Left ventricle myocardium superior (tissue), 1 donor: Measurements from ENCODE around the gene DRGX. TPM values are rescaled to one million over a fixed set of nuclear protein-coding genes. Genes with fewer than 3 reads are reported as not detected.

Experiments used
- ATAC-seq: fragments of 200-7000 bp; cut with Tn5 transposase; one replicate; pipeline ENCODE4 v1.9.1; 2020; ENCODE audit warnings: mild to moderate bottlenecking, moderate library complexity
- DNase-seq: peaks from one replicate; pipeline ENCODE4 v3.0.0-alpha.2; 2020
- intact Hi-C: fragments of 100-400 bp; cut with micrococcal nuclease; formaldehyde crosslinking; loops from one replicate; pipeline ENCODE4 v1.11.0; 2022
- total RNA-seq: library from RNA; stranded (reverse); fragmentation: NEBNext Ultra II Directional; extraction: Animal tissue kit (Norgen Biotek cat#: 25700); gene quantifications from one replicate; pipeline ENCODE4 v1.2.1, GENCODE V29; 2021
- donor health status: DM: no; HTN: yes; CAD: no; lungs with severe emphysema.

The DRGX gene
- total RNA-seq, 1 donor from 2014 or later = not detected

- no peak for ATAC-seq
- DNase-seq = no peak
- intact Hi-C loops = loop anchor here (10.0 kb wide), 1 partner anchor 105 kb away; no protein-coding TSS in a partner anchor
Observed at GRCh38 chr10:49409755-49410154, 13.9 kb upstream of the DRGX start.

DNA sequence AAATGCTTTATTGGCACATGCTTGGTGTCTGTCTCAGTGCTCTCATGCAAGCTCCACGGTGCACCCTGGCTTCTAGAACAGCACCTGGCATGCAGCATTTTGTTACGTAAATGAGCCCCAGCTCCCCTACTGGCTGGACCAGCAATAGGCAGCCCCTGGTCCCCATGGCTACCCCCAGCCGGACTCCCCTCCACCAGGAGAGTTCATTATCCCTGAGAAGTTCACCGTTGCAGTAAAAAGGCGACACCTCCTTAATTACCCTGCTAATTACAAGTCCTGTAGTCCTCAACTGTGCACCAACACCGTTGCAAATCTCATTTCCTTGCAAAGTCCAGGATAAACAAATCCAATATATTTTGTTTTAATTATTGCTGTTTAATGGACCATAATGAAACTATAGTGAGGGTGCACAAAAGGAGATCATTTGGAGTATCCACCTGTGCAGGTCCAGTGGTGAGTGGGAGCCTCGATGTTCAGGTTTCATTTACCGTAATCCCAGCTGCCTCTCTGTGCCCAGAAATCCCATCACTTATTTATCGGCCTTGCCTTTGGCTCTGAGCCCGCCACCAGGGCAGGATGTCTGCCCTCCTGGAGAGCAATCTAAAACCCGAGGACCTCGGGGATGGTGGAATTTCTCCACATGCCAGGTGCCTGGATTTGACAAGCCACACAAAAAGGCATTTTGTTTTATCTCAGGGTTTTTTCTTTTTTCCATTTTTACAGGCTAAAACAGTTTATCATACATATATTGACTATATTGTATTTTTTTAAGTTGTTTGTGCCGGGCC, 12.8 kb upstream of the DRGX start:
- intact Hi-C loops = loop anchor here (10.0 kb wide), 1 partner anchor 106 kb away; no protein-coding TSS in a partner anchor
- no peak for ATAC-seq
- no peak for DNase-seq

GRCh38 chr10:49407552-49408137, 11.8 kb upstream of the DRGX start:
- ATAC-seq = peak; percentile 78
- intact Hi-C loops = loop anchor here (10.0 kb wide), 1 partner anchor 107 kb away; no protein-coding TSS in a partner anchor
- peak; percentile 89 for DNase-seq

- DNase-seq (no peak), ATAC-seq (no peak)
- intact Hi-C loops = loop anchor here (10.0 kb wide), 1 partner anchor 108 kb away; no protein-coding TSS in a partner anchor
Observed at GRCh38 chr10:49407151-49407550, 11.3 kb upstream of the DRGX start.

- no peak for ATAC-seq
Observed at GRCh38 chr10:49404321-49404878, 8.5 kb upstream of the DRGX start.

GRCh38 chr10:49403363-49403762, 7.5 kb upstream of the DRGX start:
- DNase-seq = no peak
- intact Hi-C loops = loop anchor here (10.0 kb wide), 1 partner anchor 111 kb away; no protein-coding TSS in a partner anchor
- ATAC-seq = no peak

More at GRCh38 chr10:49404321-49404878, 8.5 kb upstream of the DRGX start:
- DNase-seq = no peak
- intact Hi-C loops = loop anchor here (10.0 kb wide), 1 partner anchor 110 kb away; no protein-coding TSS in a partner anchor

DNA sequence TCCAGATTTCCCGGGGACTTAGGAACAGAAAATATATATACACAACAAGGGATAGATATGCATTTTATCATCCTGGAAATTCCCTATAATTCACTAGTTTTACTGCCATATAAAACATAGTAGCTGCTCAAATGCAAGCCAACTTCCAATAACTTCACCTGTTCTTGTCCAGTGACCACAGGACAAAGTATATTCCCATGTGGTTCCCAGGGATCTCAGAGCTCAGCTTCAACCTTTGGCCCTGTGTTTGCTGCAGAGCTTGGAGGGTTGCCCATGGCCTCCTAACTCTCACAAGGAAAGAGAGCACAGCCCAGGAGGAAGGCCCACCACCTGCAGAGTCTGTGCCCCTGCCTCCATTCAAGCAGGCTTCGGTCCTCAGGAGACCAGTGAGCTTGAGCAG, 4.5 kb upstream of the DRGX start:
- intact Hi-C loops = loop anchor here (10.0 kb wide), 1 partner anchor 114 kb away; no protein-coding TSS in a partner anchor
- DNase-seq (no peak), ATAC-seq (no peak)

DNA sequence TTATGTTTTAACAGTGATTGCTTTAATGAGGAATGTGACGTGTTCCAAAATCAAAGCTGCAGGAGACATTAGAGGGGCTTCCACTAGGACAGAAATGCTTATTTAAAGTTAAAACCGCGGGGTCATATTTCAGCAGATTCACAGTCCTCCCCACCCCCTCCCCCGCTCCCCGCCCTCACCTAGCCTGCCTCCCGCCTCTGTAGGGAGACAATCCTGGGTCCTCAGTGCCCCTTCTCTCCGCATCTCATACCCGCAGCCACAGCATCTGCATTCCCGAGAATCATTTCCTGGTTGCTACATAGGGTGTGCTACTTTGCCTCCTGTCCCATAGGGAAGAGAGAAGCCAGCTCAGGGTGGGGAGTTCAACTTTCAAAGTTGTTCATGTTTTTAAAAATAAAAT, 3.1 kb upstream of the DRGX start:
- intact Hi-C loops = no loop called here
- DNase-seq (no peak), ATAC-seq (no peak)

GRCh38 chr10:49398000-49398861, 2.3 kb upstream of the DRGX start:
- peak; percentile 97 for ATAC-seq
- peak; percentile 79 for DNase-seq
- intact Hi-C loops = no loop called here

GRCh38 chr10:49397036-49397999, 1.4 kb upstream of the DRGX start:
- ATAC-seq (no peak), DNase-seq (no peak)
- intact Hi-C loops = no loop called here

GRCh38 chr10:49396666-49396999, 744 bp upstream of the DRGX start:
- intact Hi-C loops = no loop called here
- DNase-seq (no peak), ATAC-seq (no peak)

DNA sequence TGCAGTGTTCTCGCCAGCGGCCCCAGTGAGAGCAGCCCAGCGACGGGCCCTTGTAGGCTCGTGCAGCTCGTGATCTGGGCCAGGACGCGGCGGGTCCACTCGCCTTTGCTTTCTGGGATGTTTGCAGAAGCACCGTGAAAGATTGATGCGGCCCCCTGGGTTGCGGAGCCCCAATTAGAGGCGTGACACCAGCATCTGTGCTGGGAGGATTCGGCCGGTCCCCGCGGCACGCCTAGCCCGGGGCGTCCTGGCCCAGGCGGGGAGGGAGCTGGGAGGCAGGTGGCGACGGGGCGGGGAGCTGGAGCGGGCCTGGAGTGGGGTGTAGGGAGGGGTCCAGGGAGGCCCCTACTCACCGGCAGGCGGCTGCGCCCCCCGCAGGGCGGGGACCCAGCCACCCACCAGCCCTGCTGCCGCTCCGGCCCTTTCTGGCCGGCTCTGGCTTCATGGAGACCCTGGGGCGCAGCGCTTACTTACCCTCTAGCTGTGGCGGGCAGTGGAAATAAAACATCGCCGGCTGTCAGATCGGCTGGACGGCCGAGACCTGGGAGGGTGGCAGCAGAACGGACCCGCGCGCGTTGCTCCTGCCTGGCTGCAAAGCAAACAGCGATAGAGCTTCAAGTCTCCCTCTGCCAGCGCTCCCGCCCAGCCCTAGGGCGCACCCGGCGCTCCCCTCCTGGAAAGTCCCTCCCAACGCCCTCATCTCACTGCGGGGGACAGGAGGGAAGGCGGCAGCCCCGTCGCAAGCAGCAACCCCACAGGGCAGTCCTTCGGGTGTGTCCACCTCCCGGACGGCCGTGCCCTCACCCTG, 752 bp downstream of the DRGX start:
- intact Hi-C loops = no loop called here
- no peak for DNase-seq
- no peak for ATAC-seq

- intact Hi-C loops = no loop called here
- no peak for ATAC-seq
Observed at GRCh38 chr10:49393757-49394156, 2.1 kb downstream of the DRGX start.

DNA sequence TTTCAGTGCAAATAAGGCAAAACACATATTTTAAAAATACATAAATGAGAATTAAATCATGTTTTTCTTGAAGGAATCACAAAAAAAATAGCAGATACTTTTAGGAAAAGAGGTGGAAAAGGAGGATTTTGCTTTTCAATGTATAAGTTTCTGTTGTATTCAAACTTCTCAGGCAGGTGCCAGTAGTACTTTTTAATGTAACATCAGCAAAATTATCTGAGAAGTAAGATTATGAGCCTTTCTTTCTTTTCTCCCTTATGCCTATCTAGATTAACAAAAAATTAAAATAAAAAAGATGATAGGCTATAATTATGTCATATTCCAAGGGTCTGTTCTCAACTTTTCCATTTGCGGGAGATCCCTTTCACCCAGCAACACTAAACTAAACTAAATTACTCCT, 2.6 kb downstream of the DRGX start:
- no peak for ATAC-seq
- intact Hi-C loops = no loop called here
- no peak for DNase-seq

More at GRCh38 chr10:49393757-49394156, 2.1 kb downstream of the DRGX start:
- DNase-seq = no peak

DNA sequence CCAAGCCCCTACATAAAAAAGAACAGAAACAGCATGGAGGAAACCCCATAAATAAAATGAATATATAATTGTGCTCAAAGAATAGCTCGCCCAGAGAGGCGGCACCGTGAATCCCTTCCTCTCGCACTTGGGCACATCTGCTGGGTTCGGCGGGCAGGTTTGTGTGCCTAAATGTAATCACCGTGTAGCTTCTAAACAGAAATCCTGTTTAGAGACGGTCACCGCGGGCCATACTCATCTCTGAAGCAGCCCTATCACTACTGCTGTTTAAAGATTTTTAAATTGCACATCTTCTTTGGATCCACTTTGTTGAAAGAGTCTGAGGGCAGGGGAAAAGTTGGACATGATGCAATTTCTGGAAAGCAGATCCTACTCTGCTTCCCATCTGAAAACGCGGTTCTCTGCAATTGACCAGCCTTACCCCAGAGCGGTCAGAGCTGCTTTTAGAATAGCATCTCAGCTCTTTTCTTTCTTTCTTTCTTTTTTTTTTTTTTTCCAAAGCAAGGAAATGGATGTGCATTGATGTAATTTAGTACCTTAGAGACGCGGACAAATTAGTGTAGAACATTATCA, 6.4 kb downstream of the DRGX start:
- intact Hi-C loops = no loop called here
- DNase-seq = no peak
- ATAC-seq = no peak

- ATAC-seq (no peak), DNase-seq (no peak)
- intact Hi-C loops = no loop called here
Observed at GRCh38 chr10:49388161-49388560, 7.7 kb downstream of the DRGX start.

DNA sequence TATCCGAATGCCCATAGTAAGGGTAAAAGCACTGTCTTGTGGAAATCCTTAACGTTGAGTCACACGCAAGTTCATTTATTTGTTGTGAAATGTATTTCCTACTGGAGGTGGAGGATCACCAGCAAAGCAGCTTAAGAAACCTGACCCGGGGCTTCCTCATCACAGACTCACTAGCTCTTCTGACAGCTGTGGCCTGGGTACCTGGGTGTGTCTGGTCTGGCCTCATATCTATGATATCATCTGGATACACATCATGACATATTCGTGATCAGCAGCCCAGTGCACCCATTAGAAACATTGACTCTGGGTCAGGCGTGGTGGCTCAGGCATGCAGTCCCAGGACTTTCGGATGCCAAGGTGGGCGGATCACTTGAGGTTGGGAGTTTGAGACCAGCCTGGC, 8.8 kb downstream of the DRGX start:
- no peak for ATAC-seq
- DNase-seq = no peak
- intact Hi-C loops = no loop called here
